HepG2 (cell line): ENCODE results near the gene SLC22A23. TPM values are rescaled to one million over a fixed set of nuclear protein-coding genes. Genes with fewer than 3 reads are reported as not detected.

Experiments used
- AGO1 ChIP-seq: fragments of 200-400 bp; formaldehyde crosslinking; IDR thresholded peaks from 2 replicates; pipeline ENCODE4 v1.6.1; 2017; ENCODE audit warnings: mild to moderate bottlenecking, low read depth, low read length, moderate library complexity; ENCODE audit not compliant: poor library complexity, severe bottlenecking
- FOSL2 ChIP-seq: sonication (generic); formaldehyde crosslinking; IDR thresholded peaks from 2 replicates; pipeline ENCODE4 v1.4.0; 2020; ENCODE audit warnings: missing genetic modification reagents
- FOXA1 ChIP-seq, 2 experiments: fragments of 450-650 bp in 1 of 2; sonication (generic) in 1 of 2; formaldehyde crosslinking in 1 of 2; IDR thresholded peaks; 2 replicates each; pipeline versions ENCODE4 v1.4.0 to v1.6.1; 2016 to 2020; ENCODE audit warnings: missing genetic modification reagents in 1 of 2
- MBD4 ChIP-seq: IDR thresholded peaks from 2 replicates; pipeline ENCODE4 v1.6.1; 2012; ENCODE audit warnings: low read length, inconsistent platforms, borderline replicate concordance
- MTF2 ChIP-seq: sonication (generic); formaldehyde crosslinking; IDR thresholded peaks from 2 replicates; pipeline ENCODE4 v1.5.0; 2020; ENCODE audit warnings: missing genetic modification reagents, borderline replicate concordance
- NPAS2 ChIP-seq: sonication (generic); formaldehyde crosslinking; IDR thresholded peaks from 2 replicates; pipeline ENCODE4 v1.8.0; 2022; ENCODE audit warnings: mild to moderate bottlenecking, missing genetic modification reagents, borderline replicate concordance
- PHF8 ChIP-seq: sonication (generic); formaldehyde crosslinking; IDR thresholded peaks from 2 replicates; pipeline ENCODE4 v1.5.0; 2020; ENCODE audit warnings: missing genetic modification reagents
- RARA ChIP-seq: IDR thresholded peaks from 2 replicates; pipeline ENCODE4 v1.6.1; 2016; ENCODE audit warnings: missing genetic modification reagents, missing compliant biosample characterization
- RNF2 ChIP-seq: fragments of 450-650 bp; conservative IDR thresholded peaks from 2 replicates; pipeline ENCODE4 v1.6.1; 2016; ENCODE audit warnings: low read depth
- SMARCC2 ChIP-seq: fragments of 450-650 bp; IDR thresholded peaks from 2 replicates; pipeline ENCODE4 v1.6.1; 2017; ENCODE audit warnings: antibody characterized with exemption, mild to moderate bottlenecking
- SMARCE1 ChIP-seq: fragments of 450-650 bp; IDR thresholded peaks from 2 replicates; pipeline ENCODE4 v1.6.1; 2017; ENCODE audit warnings: borderline replicate concordance
- ZNF547 ChIP-seq: sonication (generic); formaldehyde crosslinking; IDR thresholded peaks from 2 replicates; pipeline ENCODE4 v1.5.1; 2020; ENCODE audit warnings: mild to moderate bottlenecking, missing genetic modification reagents
- polyA plus RNA-seq, 8 experiments: library from polyadenylated mRNA; depleted of rRNA in 3 of 8; stranded (reverse) in 7 of 8; unstranded in 1 of 8; fragments of >200 nt; fragmentation: Illumina TruSeq in 4 of 8; extraction: Trizol in 4 of 8; gene quantifications; 2 replicates each; pipeline versions ENCODE4 v1.2.1 to v1.2.3, GENCODE V29; 2011 to 2016; ENCODE audit warnings: low read depth in 4 of 8, missing spikeins in 1 of 8, mixed read lengths in 1 of 8; ENCODE audit not compliant: insufficient read depth in 1 of 8
- total RNA-seq, 5 experiments: library from RNA; depleted of rRNA; stranded (reverse); fragments of >200 nt; fragmentation: Illumina TruSeq; extraction: Trizol; gene quantifications; 2 replicates each; pipeline ENCODE4 v1.2.3, GENCODE V29; 2016; ENCODE audit warnings: low read depth in 1 of 5
- TF ChIP-seq, protein P1 (sequence below): sonication (generic); formaldehyde crosslinking; IDR thresholded peaks from 2 replicates; pipeline ENCODE4 v1.5.1; 2020; ENCODE audit warnings: mild to moderate bottlenecking, missing genetic modification reagents, moderate library complexity
- TF ChIP-seq, protein P2 (sequence below): IDR thresholded peaks from 2 replicates; pipeline ENCODE4 v1.6.1; 2016; ENCODE audit warnings: mild to moderate bottlenecking
- TF ChIP-seq, protein P3 (sequence below): sonication (generic); formaldehyde crosslinking; IDR thresholded peaks from 2 replicates; pipeline ENCODE4 v1.5.1; 2020; ENCODE audit warnings: mild to moderate bottlenecking, moderate library complexity, missing genetic modification reagents
- TF ChIP-seq, protein P4 (sequence below): sonication (generic); formaldehyde crosslinking; IDR thresholded peaks from 2 replicates; pipeline ENCODE4 v1.5.0; 2020; ENCODE audit warnings: mild to moderate bottlenecking, missing genetic modification reagents, borderline replicate concordance
- TF ChIP-seq, protein P5 (sequence below): IDR thresholded peaks from 2 replicates; pipeline ENCODE4 v1.6.1; 2016; ENCODE audit warnings: missing compliant biosample characterization, missing genetic modification reagents, borderline replicate concordance
- TF ChIP-seq, protein P6 (sequence below): sonication (generic); formaldehyde crosslinking; IDR thresholded peaks from 2 replicates; pipeline ENCODE4 v1.8.0; 2022; ENCODE audit warnings: low read depth, missing genetic modification reagents

Gene SLC22A23
- total and polyA plus RNA-seq, 2 of the 13 experiments (the other 11 are each of a cell fraction or from before 2014, with no cell fraction given): 11.8 to 17.5 TPM

GRCh38 chr6:3227363-3228045, 229.3 kb downstream of the SLC22A23 start, which contains the start of gene TUBB2B (continued):
- TF ChIP-seq FOSL2 (CRISPR knock-in tag): no peak
- TF ChIP-seq RNF2: no peak; the same call in 1 of the 2 replicates
- TF ChIP-seq, protein P1, sequence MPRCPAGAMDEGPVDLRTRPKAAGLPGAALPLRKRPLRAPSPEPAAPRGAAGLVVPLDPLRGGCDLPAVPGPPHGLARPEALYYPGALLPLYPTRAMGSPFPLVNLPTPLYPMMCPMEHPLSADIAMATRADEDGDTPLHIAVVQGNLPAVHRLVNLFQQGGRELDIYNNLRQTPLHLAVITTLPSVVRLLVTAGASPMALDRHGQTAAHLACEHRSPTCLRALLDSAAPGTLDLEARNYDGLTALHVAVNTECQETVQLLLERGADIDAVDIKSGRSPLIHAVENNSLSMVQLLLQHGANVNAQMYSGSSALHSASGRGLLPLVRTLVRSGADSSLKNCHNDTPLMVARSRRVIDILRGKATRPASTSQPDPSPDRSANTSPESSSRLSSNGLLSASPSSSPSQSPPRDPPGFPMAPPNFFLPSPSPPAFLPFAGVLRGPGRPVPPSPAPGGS: no peak
- TF ChIP-seq PHF8 (CRISPR knock-in tag): 0 out of 2 replicates have a peak, but pooled peaks have one; percentile 32
- TF ChIP-seq AGO1: peak; percentile 23
- TF ChIP-seq, protein P2, sequence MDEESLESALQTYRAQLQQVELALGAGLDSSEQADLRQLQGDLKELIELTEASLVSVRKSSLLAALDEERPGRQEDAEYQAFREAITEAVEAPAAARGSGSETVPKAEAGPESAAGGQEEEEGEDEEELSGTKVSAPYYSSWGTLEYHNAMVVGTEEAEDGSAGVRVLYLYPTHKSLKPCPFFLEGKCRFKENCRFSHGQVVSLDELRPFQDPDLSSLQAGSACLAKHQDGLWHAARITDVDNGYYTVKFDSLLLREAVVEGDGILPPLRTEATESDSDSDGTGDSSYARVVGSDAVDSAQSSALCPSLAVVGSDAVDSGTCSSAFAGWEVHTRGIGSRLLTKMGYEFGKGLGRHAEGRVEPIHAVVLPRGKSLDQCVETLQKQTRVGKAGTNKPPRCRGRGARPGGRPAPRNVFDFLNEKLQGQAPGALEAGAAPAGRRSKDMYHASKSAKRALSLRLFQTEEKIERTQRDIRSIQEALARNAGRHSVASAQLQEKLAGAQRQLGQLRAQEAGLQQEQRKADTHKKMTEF (CRISPR knock-in tag): 0 out of 2 replicates have a peak, but pooled peaks have one; percentile 20
- TF ChIP-seq, protein P3, sequence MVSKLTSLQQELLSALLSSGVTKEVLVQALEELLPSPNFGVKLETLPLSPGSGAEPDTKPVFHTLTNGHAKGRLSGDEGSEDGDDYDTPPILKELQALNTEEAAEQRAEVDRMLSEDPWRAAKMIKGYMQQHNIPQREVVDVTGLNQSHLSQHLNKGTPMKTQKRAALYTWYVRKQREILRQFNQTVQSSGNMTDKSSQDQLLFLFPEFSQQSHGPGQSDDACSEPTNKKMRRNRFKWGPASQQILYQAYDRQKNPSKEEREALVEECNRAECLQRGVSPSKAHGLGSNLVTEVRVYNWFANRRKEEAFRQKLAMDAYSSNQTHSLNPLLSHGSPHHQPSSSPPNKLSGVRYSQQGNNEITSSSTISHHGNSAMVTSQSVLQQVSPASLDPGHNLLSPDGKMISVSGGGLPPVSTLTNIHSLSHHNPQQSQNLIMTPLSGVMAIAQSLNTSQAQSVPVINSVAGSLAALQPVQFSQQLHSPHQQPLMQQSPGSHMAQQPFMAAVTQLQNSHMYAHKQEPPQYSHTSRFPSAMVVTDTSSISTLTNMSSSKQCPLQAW (CRISPR knock-in tag): peak; percentile 20; the same call in 1 of the 2 replicates
- TF ChIP-seq MBD4: no peak
- no peak for TF ChIP-seq ZNF547 (CRISPR knock-in tag)
- no peak for TF ChIP-seq SMARCE1
- TF ChIP-seq, protein P4, sequence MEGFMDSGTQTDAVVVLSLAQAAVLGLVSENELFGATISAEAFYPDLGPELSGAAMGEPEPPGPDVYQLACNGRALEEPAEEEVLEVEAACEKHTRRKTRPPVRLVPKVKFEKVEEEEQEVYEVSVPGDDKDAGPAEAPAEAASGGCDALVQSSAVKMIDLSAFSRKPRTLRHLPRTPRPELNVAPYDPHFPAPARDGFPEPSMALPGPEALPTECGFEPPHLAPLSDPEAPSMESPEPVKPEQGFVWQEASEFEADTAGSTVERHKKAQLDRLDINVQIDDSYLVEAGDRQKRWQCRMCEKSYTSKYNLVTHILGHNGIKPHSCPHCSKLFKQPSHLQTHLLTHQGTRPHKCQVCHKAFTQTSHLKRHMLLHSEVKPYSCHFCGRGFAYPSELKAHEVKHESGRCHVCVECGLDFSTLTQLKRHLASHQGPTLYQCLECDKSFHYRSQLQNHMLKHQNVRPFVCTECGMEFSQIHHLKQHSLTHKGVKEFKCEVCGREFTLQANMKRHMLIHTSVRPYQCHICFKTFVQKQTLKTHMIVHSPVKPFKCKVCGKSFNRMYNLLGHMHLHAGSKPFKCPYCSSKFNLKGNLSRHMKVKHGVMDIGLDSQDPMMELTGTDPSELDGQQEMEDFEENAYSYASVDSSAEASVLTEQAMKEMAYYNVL: no peak
- TF ChIP-seq SMARCC2: no peak
- TF ChIP-seq, protein P5, sequence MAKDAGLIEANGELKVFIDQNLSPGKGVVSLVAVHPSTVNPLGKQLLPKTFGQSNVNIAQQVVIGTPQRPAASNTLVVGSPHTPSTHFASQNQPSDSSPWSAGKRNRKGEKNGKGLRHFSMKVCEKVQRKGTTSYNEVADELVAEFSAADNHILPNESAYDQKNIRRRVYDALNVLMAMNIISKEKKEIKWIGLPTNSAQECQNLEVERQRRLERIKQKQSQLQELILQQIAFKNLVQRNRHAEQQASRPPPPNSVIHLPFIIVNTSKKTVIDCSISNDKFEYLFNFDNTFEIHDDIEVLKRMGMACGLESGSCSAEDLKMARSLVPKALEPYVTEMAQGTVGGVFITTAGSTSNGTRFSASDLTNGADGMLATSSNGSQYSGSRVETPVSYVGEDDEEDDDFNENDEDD (CRISPR knock-in tag): 0 out of 2 replicates have a peak, but pooled peaks have one; percentile 40
- TF ChIP-seq RARA (CRISPR knock-in tag): peak; percentile 37; the same call in 1 of the 2 replicates
- no peak for TF ChIP-seq NPAS2 (CRISPR knock-in tag)
- TF ChIP-seq MTF2 (CRISPR knock-in tag): peak; percentile 76; the same call in 1 of the 2 replicates
- TF ChIP-seq, protein P6, sequence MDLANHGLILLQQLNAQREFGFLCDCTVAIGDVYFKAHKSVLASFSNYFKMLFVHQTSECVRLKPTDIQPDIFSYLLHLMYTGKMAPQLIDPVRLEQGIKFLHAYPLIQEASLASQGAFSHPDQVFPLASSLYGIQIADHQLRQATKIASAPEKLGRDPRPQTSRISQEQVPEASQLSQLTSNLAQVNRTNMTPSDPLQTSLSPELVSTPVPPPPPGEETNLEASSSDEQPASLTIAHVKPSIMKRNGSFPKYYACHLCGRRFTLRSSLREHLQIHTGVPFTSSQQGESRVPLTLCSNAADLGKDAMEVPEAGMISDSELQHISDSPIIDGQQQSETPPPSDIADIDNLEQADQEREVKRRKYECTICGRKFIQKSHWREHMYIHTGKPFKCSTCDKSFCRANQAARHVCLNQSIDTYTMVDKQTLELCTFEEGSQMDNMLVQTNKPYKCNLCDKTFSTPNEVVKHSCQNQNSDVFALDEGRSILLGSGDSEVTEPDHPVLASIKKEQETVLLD (CRISPR knock-in tag): 0 out of 2 replicates have a peak, but pooled peaks have one; percentile 30
- TF ChIP-seq FOXA1 (IDR thresholded peaks at IDR 0.05): no peak
- no peak for TF ChIP-seq FOXA1 (CRISPR knock-in tag; IDR thresholded peaks at IDR 0.05)
